HCT116 (cell line): ENCODE measurements around the gene C1QB. TPM values are rescaled to one million over a fixed set of nuclear protein-coding genes. Genes with fewer than 3 reads are reported as not detected.
"Not testable (repeated sequence)": the region's sequence is repeated elsewhere in the genome, so short reads cannot be mapped to it uniquely, and the experiment has no call there.

Experiments used
- ATAC-seq: fragments of 200-7000 bp; cut with Tn5 transposase; 2 replicates; pipeline ENCODE4 v1.9.1; 2020; ENCODE audit warnings: mild to moderate bottlenecking, moderate library complexity
- BruUV-seq: library from RNA; stranded (reverse); fragments of 400-500 nt; replicated peaks from 2 replicates; lab custom pipeline; 2021; lab: Mats Ljungman, UMichigan
- CTCF ChIA-PET: fragments of 300-600 bp; sonication (Branson Sonifier 250); formaldehyde crosslinking; loops from one replicate; lab custom pipeline; 2021; ENCODE audit warnings: antibody characterized with exemption; lab: Charles Lee
- POLR2A ChIA-PET: fragments of 300-600, 350-600 bp; sonication (Branson Sonifier 250); formaldehyde crosslinking; loops from one replicate; lab custom pipeline; 2021; ENCODE audit warnings: antibody characterized with exemption; lab: Charles Lee
- RAD21 ChIA-PET, 2 experiments: fragments of 300-600 bp; sonication (Branson Sonifier 250); formaldehyde crosslinking; loops; one replicate each; lab custom pipeline; 2023; ENCODE audit warnings: low total read pairs in 2 of 2; ENCODE audit not compliant: uncharacterized antibody in 2 of 2, unreplicated experiment in 2 of 2, low non-redundant PET in 1 of 2; lab: Charles Lee
- DNase-seq: peaks from one replicate; pipeline ENCODE4 v3.0.0-alpha.2; 2010; ENCODE audit warnings: low read depth, low spot score
- H2AFZ ChIP-seq: fragments of 200-600 bp; shearing (Covaris generic), sonication (generic); 2 replicates; pipeline ENCODE4 v1.6.1; 2017; ENCODE audit warnings: low read depth, mixed run types, mixed read lengths, antibody characterized with exemption, low read length; ENCODE audit not compliant: poor library complexity, severe bottlenecking
- H3K27ac ChIP-seq: 2 replicates; pipeline ENCODE4 v1.5.1; 2012; ENCODE audit warnings: low read depth, low read length
- H3K27me3 ChIP-seq: fragments of 200-600 bp; sonication (generic); 2 replicates; pipeline ENCODE4 v1.6.1; 2016; ENCODE audit warnings: mixed run types, low read length, mixed read lengths; ENCODE audit not compliant: insufficient read depth
- H3K36me3 ChIP-seq, 2 experiments: fragments of 200-500 bp in 1 of 2; fragments of 200-600 bp in 1 of 2; sonication (Bioruptor generic) in 1 of 2; sonication (generic) in 1 of 2; 2 replicates each; pipeline versions ENCODE4 v1.5.1 to v1.6.1; 2014 to 2016; ENCODE audit warnings: low read length in 2 of 2, inconsistent platforms in 1 of 2, mixed read lengths in 1 of 2, mixed run types in 1 of 2; ENCODE audit not compliant: insufficient read depth in 2 of 2, control insufficient read depth in 1 of 2
- H3K4me1 ChIP-seq, 2 experiments: fragments of 200-600 bp in 1 of 2; sonication (generic) in 1 of 2; 2 replicates each; pipeline versions ENCODE4 v1.5.1 to v1.6.1; 2012 to 2017; ENCODE audit warnings: low read length in 2 of 2, inconsistent platforms in 1 of 2, mild to moderate bottlenecking in 1 of 2, mixed read lengths in 1 of 2, mixed run types in 1 of 2, moderate library complexity in 1 of 2; ENCODE audit not compliant: insufficient read depth in 2 of 2, control insufficient read depth in 1 of 2
- H3K4me2 ChIP-seq: fragments of 200-600 bp; sonication (generic); 2 replicates; pipeline ENCODE4 v1.6.1; 2017; ENCODE audit warnings: mixed run types, low read length, mixed read lengths
- H3K4me3 ChIP-seq, 2 experiments: fragments of 200-600 bp in 1 of 2; sonication (generic) in 1 of 2; replicated peaks in 1 of 2; 2 replicates each; pipeline ENCODE4 v1.5.1; 2011 to 2016; ENCODE audit warnings: low read length in 2 of 2, control low read depth in 1 of 2, low read depth in 1 of 2, mild to moderate bottlenecking in 1 of 2, mixed read lengths in 1 of 2, mixed run types in 1 of 2
- H3K79me2 ChIP-seq: fragments of 200-600 bp; sonication (generic); 2 replicates; pipeline ENCODE4 v1.6.1; 2017; ENCODE audit warnings: mild to moderate bottlenecking, mixed run types, low read length, moderate library complexity, mixed read lengths; ENCODE audit not compliant: insufficient read depth
- H3K9ac ChIP-seq: fragments of 200-600 bp; sonication (generic); 2 replicates; pipeline ENCODE4 v1.6.1; 2016; ENCODE audit warnings: low read length, mixed read lengths
- H3K9me2 ChIP-seq: fragments of 200-600 bp; sonication (generic), shearing (Covaris generic); 2 replicates; pipeline ENCODE4 v1.6.1; 2017; ENCODE audit warnings: mixed run types, mild to moderate bottlenecking, moderate library complexity; ENCODE audit not compliant: insufficient read depth
- H3K9me3 ChIP-seq, 2 experiments: fragments of 200-500 bp in 1 of 2; fragments of 200-600 bp in 1 of 2; sonication (Bioruptor generic) in 1 of 2; sonication (generic) in 1 of 2; 2 replicates each; pipeline ENCODE4 v1.6.1; 2014 to 2017; ENCODE audit warnings: low read length in 2 of 2, mixed read lengths in 2 of 2, inconsistent platforms in 1 of 2, low read depth in 1 of 2, mild to moderate bottlenecking in 1 of 2, mixed run types in 1 of 2, moderate library complexity in 1 of 2; ENCODE audit not compliant: control insufficient read depth in 1 of 2, insufficient read depth in 1 of 2
- H4K20me1 ChIP-seq: fragments of 200-600 bp; sonication (generic), shearing (Covaris generic); 2 replicates; pipeline ENCODE4 v1.6.1; 2017; ENCODE audit warnings: mixed run types, mild to moderate bottlenecking, moderate library complexity; ENCODE audit not compliant: insufficient read depth
- CBX3 ChIP-seq: IDR thresholded peaks from 2 replicates; pipeline ENCODE4 v1.6.1; 2012; ENCODE audit warnings: low read depth
- CEBPB ChIP-seq: IDR thresholded peaks from 2 replicates; pipeline ENCODE4 v1.6.1; 2012; ENCODE audit warnings: low read depth
- EZH2phosphoT487 ChIP-seq: fragments of 200-600 bp; IDR thresholded peaks from 2 replicates; pipeline ENCODE4 v1.6.1; 2018; ENCODE audit warnings: antibody characterized with exemption, borderline replicate concordance
- FOSL1 ChIP-seq: IDR thresholded peaks from 2 replicates; pipeline ENCODE4 v1.6.1; 2012; ENCODE audit warnings: low read depth
- POLR2A ChIP-seq: IDR thresholded peaks from 2 replicates; pipeline ENCODE4 v1.7.0; 2011; ENCODE audit warnings: borderline replicate concordance; ENCODE audit not compliant: insufficient read depth, insufficient read length; ENCODE audit errors: extremely low read depth
- POLR2AphosphoS5 ChIP-seq: IDR thresholded peaks from 2 replicates; pipeline ENCODE4 v1.6.1; 2011; ENCODE audit warnings: mild to moderate bottlenecking, low read depth, low read length, moderate library complexity
- RAD21 ChIP-seq: IDR thresholded peaks from 2 replicates; pipeline ENCODE4 v1.6.1; 2012; ENCODE audit warnings: low read depth, mild to moderate bottlenecking
- SIN3A ChIP-seq: IDR thresholded peaks from 2 replicates; pipeline ENCODE4 v1.6.1; 2012; ENCODE audit warnings: low read depth
- SRF ChIP-seq: IDR thresholded peaks from 2 replicates; pipeline ENCODE4 v1.6.1; 2012; ENCODE audit warnings: low read depth
- YY1 ChIP-seq: IDR thresholded peaks from 2 replicates; pipeline ENCODE4 v1.6.1; 2011; ENCODE audit warnings: low read length, low read depth, moderate library complexity, mild to moderate bottlenecking; ENCODE audit not compliant: insufficient replicate concordance; ENCODE audit errors: extremely low read depth
- ZNF274 ChIP-seq: fragments of 200-500 bp; sonication (Bioruptor generic); IDR thresholded peaks from 2 replicates; pipeline ENCODE4 v1.6.1; 2014; ENCODE audit warnings: mild to moderate bottlenecking, low read depth, low read length, inconsistent platforms
- intact Hi-C: fragments of 100-400 bp; cut with micrococcal nuclease; formaldehyde crosslinking; loops from 2 replicates; pipeline ENCODE4 v1.10.0; 2022
- total RNA-seq: library from RNA; stranded (reverse); gene quantifications from one replicate; pipeline ENCODE4 v1.2.1, GENCODE V29; 2021; ENCODE audit not compliant: unreplicated experiment
- TF ChIP-seq, protein P1 (sequence below), 3 experiments: fragments of 200-600 bp in 1 of 3; sonication (generic) in 1 of 3; IDR thresholded peaks in 2 of 3; conservative IDR thresholded peaks in 1 of 3; 2 replicates each; pipeline ENCODE4 v1.5.1; 2012 to 2017; ENCODE audit warnings: low read depth in 2 of 3, low read length in 2 of 3, antibody characterized with exemption in 1 of 3, borderline replicate concordance in 1 of 3, control low read depth in 1 of 3, mild to moderate bottlenecking in 1 of 3, mixed read lengths in 1 of 3, mixed run types in 1 of 3, moderate library complexity in 1 of 3; ENCODE audit not compliant: insufficient read depth in 1 of 3
- TF ChIP-seq, protein P2 (sequence below): IDR thresholded peaks from 2 replicates; pipeline ENCODE4 v1.6.1; 2012
- TF ChIP-seq, protein P3 (sequence below): IDR thresholded peaks from 2 replicates; pipeline ENCODE4 v1.6.1; 2012; ENCODE audit warnings: low read depth
- TF ChIP-seq, protein P4 (sequence below): IDR thresholded peaks from 2 replicates; pipeline ENCODE4 v1.6.1; 2012

The C1QB gene
- total RNA-seq, 1 experiment from 2014 or later: 0.32 TPM

DNA sequence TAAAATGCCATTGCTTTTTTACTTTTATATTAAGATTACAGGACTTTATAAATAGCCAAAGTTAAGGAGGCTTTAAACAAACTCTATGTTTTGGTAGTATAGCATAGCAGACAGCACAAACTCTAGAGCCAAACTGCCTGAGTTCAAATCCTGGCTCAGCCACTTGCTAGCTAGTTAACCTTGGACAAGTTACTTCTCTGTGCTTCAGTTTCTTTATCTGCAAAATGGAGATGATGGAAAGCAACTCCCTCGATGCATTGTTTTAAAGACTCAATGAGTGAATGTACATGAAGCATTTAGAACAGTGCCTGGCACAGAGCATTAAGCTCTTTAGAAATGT lies 21.3 kb downstream of the C1QB start:
- H3K9me2 ChIP-seq: no peaks in the 10 kb centered on the region
- BruUV-seq: no TSS peak
- H3K36me3 ChIP-seq: no peaks in the 10 kb centered on the region
- H3K79me2 ChIP-seq: no peaks in the 10 kb centered on the region
- no peaks in the 10 kb centered on the region for H3K4me1 ChIP-seq
- H3K9me3 ChIP-seq: no peaks in the 10 kb centered on the region
- H3K9ac ChIP-seq: no peak overlapping the region
- no peak overlapping the region for H2AFZ ChIP-seq
- intact Hi-C loops: loop anchor here (1.0 to 2.0 kb wide), 5 partner anchors 30 to 290 kb away; no protein-coding TSS in a partner anchor
- ATAC-seq (peak; percentile 37), DNase-seq (no peak)
- H3K27me3 ChIP-seq: peaks cover 6% of the 10 kb centered on the region; the same call in 1 of the 2 replicates
- no peaks in the 10 kb centered on the region for H4K20me1 ChIP-seq
- H3K27ac ChIP-seq: no peak overlapping the region
- POLR2A ChIA-PET: interaction anchor here (0.8 kb wide), 1 partner anchor 188 kb away, joined by 3 read pairs; no protein-coding TSS in a partner anchor
- H3K4me3 ChIP-seq: no peak overlapping the region
- RAD21 ChIA-PET: interaction anchor here (0.9 to 1.4 kb wide), 5 partner anchors 187 to 289 kb away, joined by 3 to 6 read pairs (median 5); no protein-coding TSS in a partner anchor
- CTCF ChIA-PET: interaction anchor here (0.6 to 5.1 kb wide), 11 partner anchors 10 to 619 kb away, joined by 3 to 67 read pairs (median 5); no protein-coding TSS in a partner anchor
- H3K4me2 ChIP-seq: no peak overlapping the region; the same call in 1 of the 2 replicates
- TF ChIP-seq CBX3 (no peak), POLR2AphosphoS5 (no peak), SRF (no peak), RAD21 (no peak), YY1 (no peak), FOSL1 (no peak), EZH2phosphoT487 (no peak), ZNF274 (no peak), CEBPB (no peak), SIN3A (no peak), POLR2A (no peak)
- TF ChIP-seq, protein P1, sequence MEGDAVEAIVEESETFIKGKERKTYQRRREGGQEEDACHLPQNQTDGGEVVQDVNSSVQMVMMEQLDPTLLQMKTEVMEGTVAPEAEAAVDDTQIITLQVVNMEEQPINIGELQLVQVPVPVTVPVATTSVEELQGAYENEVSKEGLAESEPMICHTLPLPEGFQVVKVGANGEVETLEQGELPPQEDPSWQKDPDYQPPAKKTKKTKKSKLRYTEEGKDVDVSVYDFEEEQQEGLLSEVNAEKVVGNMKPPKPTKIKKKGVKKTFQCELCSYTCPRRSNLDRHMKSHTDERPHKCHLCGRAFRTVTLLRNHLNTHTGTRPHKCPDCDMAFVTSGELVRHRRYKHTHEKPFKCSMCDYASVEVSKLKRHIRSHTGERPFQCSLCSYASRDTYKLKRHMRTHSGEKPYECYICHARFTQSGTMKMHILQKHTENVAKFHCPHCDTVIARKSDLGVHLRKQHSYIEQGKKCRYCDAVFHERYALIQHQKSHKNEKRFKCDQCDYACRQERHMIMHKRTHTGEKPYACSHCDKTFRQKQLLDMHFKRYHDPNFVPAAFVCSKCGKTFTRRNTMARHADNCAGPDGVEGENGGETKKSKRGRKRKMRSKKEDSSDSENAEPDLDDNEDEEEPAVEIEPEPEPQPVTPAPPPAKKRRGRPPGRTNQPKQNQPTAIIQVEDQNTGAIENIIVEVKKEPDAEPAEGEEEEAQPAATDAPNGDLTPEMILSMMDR (IDR thresholded peaks at IDR 0.05 in 2 of 3, conservative IDR thresholded peaks at IDR 0.05 in 1 of 3; ENCODE audit: borderline replicate concordance in 1 of 3, insufficient read depth in 1 of 3, low read depth in 2 of 3, low read length in 2 of 3): no peak
- TF ChIP-seq, protein P2, sequence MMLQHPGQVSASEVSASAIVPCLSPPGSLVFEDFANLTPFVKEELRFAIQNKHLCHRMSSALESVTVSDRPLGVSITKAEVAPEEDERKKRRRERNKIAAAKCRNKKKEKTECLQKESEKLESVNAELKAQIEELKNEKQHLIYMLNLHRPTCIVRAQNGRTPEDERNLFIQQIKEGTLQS: no peak
- TF ChIP-seq, protein P3, sequence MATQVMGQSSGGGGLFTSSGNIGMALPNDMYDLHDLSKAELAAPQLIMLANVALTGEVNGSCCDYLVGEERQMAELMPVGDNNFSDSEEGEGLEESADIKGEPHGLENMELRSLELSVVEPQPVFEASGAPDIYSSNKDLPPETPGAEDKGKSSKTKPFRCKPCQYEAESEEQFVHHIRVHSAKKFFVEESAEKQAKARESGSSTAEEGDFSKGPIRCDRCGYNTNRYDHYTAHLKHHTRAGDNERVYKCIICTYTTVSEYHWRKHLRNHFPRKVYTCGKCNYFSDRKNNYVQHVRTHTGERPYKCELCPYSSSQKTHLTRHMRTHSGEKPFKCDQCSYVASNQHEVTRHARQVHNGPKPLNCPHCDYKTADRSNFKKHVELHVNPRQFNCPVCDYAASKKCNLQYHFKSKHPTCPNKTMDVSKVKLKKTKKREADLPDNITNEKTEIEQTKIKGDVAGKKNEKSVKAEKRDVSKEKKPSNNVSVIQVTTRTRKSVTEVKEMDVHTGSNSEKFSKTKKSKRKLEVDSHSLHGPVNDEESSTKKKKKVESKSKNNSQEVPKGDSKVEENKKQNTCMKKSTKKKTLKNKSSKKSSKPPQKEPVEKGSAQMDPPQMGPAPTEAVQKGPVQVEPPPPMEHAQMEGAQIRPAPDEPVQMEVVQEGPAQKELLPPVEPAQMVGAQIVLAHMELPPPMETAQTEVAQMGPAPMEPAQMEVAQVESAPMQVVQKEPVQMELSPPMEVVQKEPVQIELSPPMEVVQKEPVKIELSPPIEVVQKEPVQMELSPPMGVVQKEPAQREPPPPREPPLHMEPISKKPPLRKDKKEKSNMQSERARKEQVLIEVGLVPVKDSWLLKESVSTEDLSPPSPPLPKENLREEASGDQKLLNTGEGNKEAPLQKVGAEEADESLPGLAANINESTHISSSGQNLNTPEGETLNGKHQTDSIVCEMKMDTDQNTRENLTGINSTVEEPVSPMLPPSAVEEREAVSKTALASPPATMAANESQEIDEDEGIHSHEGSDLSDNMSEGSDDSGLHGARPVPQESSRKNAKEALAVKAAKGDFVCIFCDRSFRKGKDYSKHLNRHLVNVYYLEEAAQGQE: no peak
- TF ChIP-seq, protein P4, sequence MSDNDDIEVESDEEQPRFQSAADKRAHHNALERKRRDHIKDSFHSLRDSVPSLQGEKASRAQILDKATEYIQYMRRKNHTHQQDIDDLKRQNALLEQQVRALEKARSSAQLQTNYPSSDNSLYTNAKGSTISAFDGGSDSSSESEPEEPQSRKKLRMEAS: no peak

DNA sequence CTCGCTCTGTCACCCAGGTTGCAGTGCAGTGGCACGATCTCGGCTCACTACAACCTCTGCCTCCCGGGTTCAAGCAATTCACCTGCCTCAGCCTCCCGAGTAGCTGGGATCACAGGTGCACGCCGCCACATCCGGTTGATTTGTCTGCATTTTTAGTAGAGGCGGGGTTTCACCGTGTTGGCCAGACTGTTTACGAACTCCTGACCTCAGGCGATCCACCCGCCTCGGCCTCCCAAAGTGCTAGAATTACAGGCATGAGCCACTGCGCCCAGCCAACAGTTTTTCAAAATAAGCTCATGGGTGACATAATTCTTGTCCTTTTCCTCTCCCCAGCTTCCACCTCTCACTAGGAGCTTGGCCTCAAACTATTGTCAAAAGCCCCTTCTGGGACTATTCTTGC lies 23.1 kb downstream of the C1QB start:
- CTCF ChIA-PET: interaction anchor here (5.1 kb wide), 1 partner anchor 254 kb away, joined by 67 read pairs; no protein-coding TSS in a partner anchor
- H3K27ac ChIP-seq, POLR2A ChIA-PET, BruUV-seq, H4K20me1 ChIP-seq, H3K9ac ChIP-seq, H3K4me1 ChIP-seq, RAD21 ChIA-PET, intact Hi-C loops, H2AFZ ChIP-seq, DNase-seq, ATAC-seq, H3K9me2 ChIP-seq, H3K4me3 ChIP-seq, H3K27me3 ChIP-seq, H3K36me3 ChIP-seq, H3K9me3 ChIP-seq, H3K4me2 ChIP-seq, H3K79me2 ChIP-seq: not testable (repeated sequence)
